ENCODE data around the gene BICDL2. TPM values are rescaled to one million over a fixed set of nuclear protein-coding genes. Genes with fewer than 3 reads are reported as not detected.

BICDL2 gene
- total and polyA plus RNA-seq, 9 of the 15 experiments (the other 6 are each of a cell fraction or from before 2014, with no cell fraction given), result 0.09 to 0.28 (median 0.09) TPM; not detected in 6

DNA sequence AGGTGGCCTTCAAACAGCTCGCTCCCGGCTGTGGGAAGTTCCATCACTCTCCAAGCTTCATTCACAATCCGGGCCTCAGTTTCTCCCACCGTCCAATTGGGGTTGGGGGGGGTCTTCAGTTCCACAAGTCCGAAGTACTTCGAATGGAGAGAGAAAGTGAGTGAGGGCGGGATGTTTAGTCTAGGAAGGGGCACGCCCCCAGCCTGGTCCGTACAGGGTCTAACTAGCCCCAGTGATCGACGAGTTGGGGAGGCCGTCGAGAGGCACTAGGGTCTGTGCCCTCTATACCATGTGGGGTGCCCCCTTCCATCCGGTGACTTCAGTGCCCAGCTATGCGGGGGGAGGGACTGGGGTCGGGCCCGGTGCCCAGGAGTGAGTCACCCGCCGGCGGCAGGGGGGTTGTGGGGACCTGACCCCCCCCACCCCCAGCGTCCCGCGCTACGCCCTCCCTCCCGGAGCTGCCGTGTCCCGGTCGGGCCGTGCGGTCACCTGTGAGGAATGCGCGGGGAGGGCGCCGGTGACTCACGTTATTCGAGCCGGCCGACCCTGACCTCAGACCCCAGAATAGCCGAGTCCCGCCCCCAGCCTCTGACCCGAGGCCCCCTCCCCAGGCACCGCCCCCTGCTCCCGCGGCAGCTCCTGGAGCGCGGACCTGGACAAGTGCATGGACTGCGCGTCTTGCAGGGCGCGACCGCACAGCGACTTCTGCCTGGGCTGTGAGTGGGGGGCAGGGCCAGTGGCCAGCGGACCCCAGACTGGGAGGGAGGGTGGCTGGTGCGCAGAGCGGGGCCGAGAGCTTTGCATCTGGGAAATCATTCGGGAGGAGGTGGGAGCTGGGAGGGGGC is 15.9 kb downstream of the BICDL2 start (continued):
- TF ChIP-seq, protein P1, sequence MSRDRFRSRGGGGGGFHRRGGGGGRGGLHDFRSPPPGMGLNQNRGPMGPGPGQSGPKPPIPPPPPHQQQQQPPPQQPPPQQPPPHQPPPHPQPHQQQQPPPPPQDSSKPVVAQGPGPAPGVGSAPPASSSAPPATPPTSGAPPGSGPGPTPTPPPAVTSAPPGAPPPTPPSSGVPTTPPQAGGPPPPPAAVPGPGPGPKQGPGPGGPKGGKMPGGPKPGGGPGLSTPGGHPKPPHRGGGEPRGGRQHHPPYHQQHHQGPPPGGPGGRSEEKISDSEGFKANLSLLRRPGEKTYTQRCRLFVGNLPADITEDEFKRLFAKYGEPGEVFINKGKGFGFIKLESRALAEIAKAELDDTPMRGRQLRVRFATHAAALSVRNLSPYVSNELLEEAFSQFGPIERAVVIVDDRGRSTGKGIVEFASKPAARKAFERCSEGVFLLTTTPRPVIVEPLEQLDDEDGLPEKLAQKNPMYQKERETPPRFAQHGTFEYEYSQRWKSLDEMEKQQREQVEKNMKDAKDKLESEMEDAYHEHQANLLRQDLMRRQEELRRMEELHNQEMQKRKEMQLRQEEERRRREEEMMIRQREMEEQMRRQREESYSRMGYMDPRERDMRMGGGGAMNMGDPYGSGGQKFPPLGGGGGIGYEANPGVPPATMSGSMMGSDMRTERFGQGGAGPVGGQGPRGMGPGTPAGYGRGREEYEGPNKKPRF (IDR thresholded peaks at IDR 0.05; ENCODE audit: low read depth, low read length), result no peak
- TF ChIP-seq PHF20 (IDR thresholded peaks at IDR 0.05; ENCODE audit: partially characterized antibody) (no peak), MYBL2 (IDR thresholded peaks at IDR 0.05; ENCODE audit: low read depth) (no peak), MYBL2 (CRISPR knock-in tag; IDR thresholded peaks at IDR 0.05; ENCODE audit: borderline replicate concordance) (no peak), FOXA3 (CRISPR knock-in tag; conservative IDR thresholded peaks at IDR 0.05 in 1 of 2, IDR thresholded peaks at IDR 0.05 in 1 of 2) (no peak), ZBTB26 (CRISPR knock-in tag; IDR thresholded peaks at IDR 0.05) (no peak), SMARCE1 (IDR thresholded peaks at IDR 0.05) (peak; percentile 85), GABPB2 (CRISPR knock-in tag; conservative IDR thresholded peaks at IDR 0.05) (no peak), MAFG (tag; conservative IDR thresholded peaks at IDR 0.05) (no peak), FOXJ2 (tag; IDR thresholded peaks at IDR 0.05) (no peak), CBX3 (IDR thresholded peaks at IDR 0.05; ENCODE audit: borderline replicate concordance in 1 of 2, low read length in 2 of 2) (no peak), STAT5B (CRISPR knock-in tag; IDR thresholded peaks at IDR 0.05) (no peak), NUFIP1 (IDR thresholded peaks at IDR 0.05; ENCODE audit: partially characterized antibody) (no peak), NFXL1 (CRISPR knock-in tag; IDR thresholded peaks at IDR 0.05) (no peak), ESRRA (IDR thresholded peaks at IDR 0.05; ENCODE audit: borderline replicate concordance, low read depth) (no peak), POLR2AphosphoS5 (IDR thresholded peaks at IDR 0.05; ENCODE audit: control insufficient read depth, insufficient read depth, low read depth, low read length) (peak; percentile 28; the same call in 1 of the 2 replicates)
- TF ChIP-seq, protein P2, sequence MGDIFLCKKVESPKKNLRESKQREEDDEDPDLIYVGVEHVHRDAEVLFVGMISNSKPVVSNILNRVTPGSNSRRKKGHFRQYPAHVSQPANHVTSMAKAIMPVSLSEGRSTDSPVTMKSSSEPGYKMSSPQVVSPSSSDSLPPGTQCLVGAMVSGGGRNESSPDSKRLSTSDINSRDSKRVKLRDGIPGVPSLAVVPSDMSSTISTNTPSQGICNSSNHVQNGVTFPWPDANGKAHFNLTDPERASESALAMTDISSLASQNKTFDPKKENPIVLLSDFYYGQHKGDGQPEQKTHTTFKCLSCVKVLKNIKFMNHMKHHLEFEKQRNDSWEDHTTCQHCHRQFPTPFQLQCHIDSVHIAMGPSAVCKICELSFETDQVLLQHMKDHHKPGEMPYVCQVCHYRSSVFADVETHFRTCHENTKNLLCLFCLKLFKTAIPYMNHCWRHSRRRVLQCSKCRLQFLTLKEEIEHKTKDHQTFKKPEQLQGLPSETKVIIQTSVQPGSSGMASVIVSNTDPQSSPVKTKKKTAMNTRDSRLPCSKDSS (IDR thresholded peaks at IDR 0.05; ENCODE audit: low read depth, partially characterized antibody), result no peak
- TF ChIP-seq, protein P3, sequence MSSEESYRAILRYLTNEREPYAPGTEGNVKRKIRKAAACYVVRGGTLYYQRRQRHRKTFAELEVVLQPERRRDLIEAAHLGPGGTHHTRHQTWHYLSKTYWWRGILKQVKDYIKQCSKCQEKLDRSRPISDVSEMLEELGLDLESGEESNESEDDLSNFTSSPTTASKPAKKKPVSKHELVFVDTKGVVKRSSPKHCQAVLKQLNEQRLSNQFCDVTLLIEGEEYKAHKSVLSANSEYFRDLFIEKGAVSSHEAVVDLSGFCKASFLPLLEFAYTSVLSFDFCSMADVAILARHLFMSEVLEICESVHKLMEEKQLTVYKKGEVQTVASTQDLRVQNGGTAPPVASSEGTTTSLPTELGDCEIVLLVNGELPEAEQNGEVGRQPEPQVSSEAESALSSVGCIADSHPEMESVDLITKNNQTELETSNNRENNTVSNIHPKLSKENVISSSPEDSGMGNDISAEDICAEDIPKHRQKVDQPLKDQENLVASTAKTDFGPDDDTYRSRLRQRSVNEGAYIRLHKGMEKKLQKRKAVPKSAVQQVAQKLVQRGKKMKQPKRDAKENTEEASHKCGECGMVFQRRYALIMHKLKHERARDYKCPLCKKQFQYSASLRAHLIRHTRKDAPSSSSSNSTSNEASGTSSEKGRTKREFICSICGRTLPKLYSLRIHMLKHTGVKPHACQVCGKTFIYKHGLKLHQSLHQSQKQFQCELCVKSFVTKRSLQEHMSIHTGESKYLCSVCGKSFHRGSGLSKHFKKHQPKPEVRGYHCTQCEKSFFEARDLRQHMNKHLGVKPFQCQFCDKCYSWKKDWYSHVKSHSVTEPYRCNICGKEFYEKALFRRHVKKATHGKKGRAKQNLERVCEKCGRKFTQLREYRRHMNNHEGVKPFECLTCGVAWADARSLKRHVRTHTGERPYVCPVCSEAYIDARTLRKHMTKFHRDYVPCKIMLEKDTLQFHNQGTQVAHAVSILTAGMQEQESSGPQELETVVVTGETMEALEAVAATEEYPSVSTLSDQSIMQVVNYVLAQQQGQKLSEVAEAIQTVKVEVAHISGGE (CRISPR knock-in tag; IDR thresholded peaks at IDR 0.05), result no peak

Data from K562 (cell line).